HG03135 (cell line): ENCODE results near the gene NGFR.
"Not testable (repeated sequence)": the region's sequence is repeated elsewhere in the genome, so short reads cannot be mapped to it uniquely, and the experiment has no call there.

Experiments
- ATAC-seq: cut with Tn5 transposase; IDR thresholded peaks from one replicate; pipeline ENCODE4 v1.9.1; 2021; ENCODE audit warnings: mild to moderate bottlenecking, moderate library complexity; ENCODE audit not compliant: unreplicated experiment

NGFR gene

GRCh38 chr17:49496183-49496866 is 1.2 kb downstream of the NGFR start:
- no peak for ATAC-seq

- ATAC-seq, result no peak
Measured at GRCh38 chr17:49496867-49497147, 1.7 kb downstream of the NGFR start.

- ATAC-seq, result no peak
Measured at GRCh38 chr17:49497148-49498028, 2.3 kb downstream of the NGFR start.

- ATAC-seq, result no peak
Measured at GRCh38 chr17:49498029-49498615, 3.0 kb downstream of the NGFR start.

GRCh38 chr17:49501496-49501895 is 6.4 kb downstream of the NGFR start:
- no peak for ATAC-seq

- no peak for ATAC-seq
Measured at GRCh38 chr17:49502254-49502653, 7.2 kb downstream of the NGFR start.

- not testable (repeated sequence) for ATAC-seq
Measured at GRCh38 chr17:49502680-49503079, 7.6 kb downstream of the NGFR start.

- ATAC-seq, result no peak
Measured at GRCh38 chr17:49504369-49504768, 9.3 kb downstream of the NGFR start.

- ATAC-seq, result no peak
Measured at GRCh38 chr17:49505854-49506253, 10.8 kb downstream of the NGFR start.

GRCh38 chr17:49506282-49506681 is 11.2 kb downstream of the NGFR start:
- ATAC-seq, result no peak

- no peak for ATAC-seq
Measured at GRCh38 chr17:49508061-49508865, 13.2 kb downstream of the NGFR start.

GRCh38 chr17:49508866-49509587 is 13.9 kb downstream of the NGFR start:
- ATAC-seq, result no peak

- ATAC-seq, result no peak
Measured at GRCh38 chr17:49509588-49509917, 14.5 kb downstream of the NGFR start.

GRCh38 chr17:49510059-49510719 is 15.1 kb downstream of the NGFR start:
- ATAC-seq, result no peak

- ATAC-seq, result no peak
Measured at GRCh38 chr17:49510720-49511110, 15.6 kb downstream of the NGFR start.

- ATAC-seq, result no peak
Measured at GRCh38 chr17:49511810-49512209, 16.7 kb downstream of the NGFR start.

- no peak for ATAC-seq
Measured at GRCh38 chr17:49512296-49513043, 17.4 kb downstream of the NGFR start.

- no peak for ATAC-seq
Measured at GRCh38 chr17:49513044-49513395, 17.9 kb downstream of the NGFR start.

GRCh38 chr17:49513641-49514040 is 18.5 kb downstream of the NGFR start:
- no peak for ATAC-seq
